Trophoblast cell (in vitro differentiated cells and primary cell): Measurements from ENCODE around the gene CLCF1.
"Not testable (repeated sequence)": the region's sequence is repeated elsewhere in the genome, so short reads cannot be mapped to it uniquely, and the experiment has no call there.

Experiments used
- DNase-seq, 2 donors: peaks; one replicate each; pipeline ENCODE4 v3.0.0-alpha.2; 2016
- H2AFZ ChIP-seq: 2 replicates; pipeline ENCODE4 v1.6.1; 2013; ENCODE audit warnings: low read length, moderate library complexity, mild to moderate bottlenecking; ENCODE audit not compliant: insufficient read depth, poor library complexity
- H2AK5ac ChIP-seq: 2 replicates; pipeline ENCODE4 v1.6.1; 2013; ENCODE audit warnings: mild to moderate bottlenecking, low read length
- H2BK120ac ChIP-seq: 2 replicates; pipeline ENCODE4 v1.6.1; 2013; ENCODE audit warnings: low read length, mild to moderate bottlenecking, moderate library complexity; ENCODE audit not compliant: insufficient read depth, poor library complexity
- H2BK12ac ChIP-seq: 2 replicates; pipeline ENCODE4 v1.6.1; 2013; ENCODE audit warnings: mild to moderate bottlenecking, low read length, moderate library complexity
- H2BK5ac ChIP-seq: 2 replicates; pipeline ENCODE4 v1.6.1; 2013; ENCODE audit warnings: low read length, low read depth, moderate library complexity, mild to moderate bottlenecking; ENCODE audit not compliant: poor library complexity
- H3K14ac ChIP-seq: 2 replicates; pipeline ENCODE4 v1.6.1; 2013; ENCODE audit warnings: mild to moderate bottlenecking, low read length
- H3K18ac ChIP-seq: 2 replicates; pipeline ENCODE4 v1.6.1; 2013; ENCODE audit warnings: mild to moderate bottlenecking, low read length
- H3K23ac ChIP-seq: 2 replicates; pipeline ENCODE4 v1.6.1; 2013; ENCODE audit warnings: low read length
- H3K27ac ChIP-seq: 2 replicates; pipeline ENCODE4 v1.5.1; 2013; ENCODE audit warnings: low read depth, mild to moderate bottlenecking, inconsistent platforms, low read length, moderate library complexity
- H3K27me3 ChIP-seq: 2 replicates; pipeline ENCODE4 v1.6.1; 2013; ENCODE audit warnings: inconsistent platforms, mild to moderate bottlenecking, low read length, moderate library complexity; ENCODE audit not compliant: insufficient read depth
- H3K36me3 ChIP-seq, 2 experiments: 1 replicate in 1 of 2; 2 replicates in 1 of 2; pipeline ENCODE4 v1.6.1; 2013; ENCODE audit warnings: low read length in 2 of 2, mild to moderate bottlenecking in 2 of 2, moderate library complexity in 1 of 2; ENCODE audit not compliant: insufficient read depth in 2 of 2, control insufficient read depth in 1 of 2
- H3K4ac ChIP-seq: 2 replicates; pipeline ENCODE4 v1.6.1; 2013; ENCODE audit warnings: low read depth, mild to moderate bottlenecking, low read length, moderate library complexity
- H3K4me1 ChIP-seq, 2 experiments: 1 replicate in 1 of 2; 2 replicates in 1 of 2; pipeline ENCODE4 v1.6.1; 2013; ENCODE audit warnings: low read length in 2 of 2, mild to moderate bottlenecking in 2 of 2, moderate library complexity in 1 of 2; ENCODE audit not compliant: insufficient read depth in 2 of 2, control insufficient read depth in 1 of 2
- H3K4me2 ChIP-seq: 2 replicates; pipeline ENCODE4 v1.6.1; 2013; ENCODE audit warnings: inconsistent platforms, mild to moderate bottlenecking, low read length, moderate library complexity
- H3K4me3 ChIP-seq: 2 replicates; pipeline ENCODE4 v1.5.1; 2013; ENCODE audit warnings: mild to moderate bottlenecking, low read depth, low read length, inconsistent platforms
- H3K79me1 ChIP-seq: one replicate; pipeline ENCODE4 v1.6.1; 2013; ENCODE audit warnings: low read length
- H3K79me2 ChIP-seq: 2 replicates; pipeline ENCODE4 v1.6.1; 2013; ENCODE audit warnings: low read length, mild to moderate bottlenecking; ENCODE audit not compliant: control insufficient read depth, insufficient read depth, poor library complexity
- H3K9ac ChIP-seq: 2 replicates; pipeline ENCODE4 v1.6.1; 2013; ENCODE audit warnings: mild to moderate bottlenecking, low read length
- H3K9me3 ChIP-seq: 2 replicates; pipeline ENCODE4 v1.6.1; 2013; ENCODE audit warnings: low read depth, mild to moderate bottlenecking, control low read depth, inconsistent platforms, low read length; ENCODE audit not compliant: insufficient read depth
- H4K12ac ChIP-seq: 2 replicates; pipeline ENCODE4 v1.6.1; 2013; ENCODE audit warnings: low read depth, mild to moderate bottlenecking, low read length, moderate library complexity
- H4K8ac ChIP-seq: 2 replicates; pipeline ENCODE4 v1.6.1; 2013; ENCODE audit warnings: low read depth, mild to moderate bottlenecking, low read length, moderate library complexity
- H4K91ac ChIP-seq: one replicate; pipeline ENCODE4 v1.6.1; 2013; ENCODE audit warnings: low read depth, mild to moderate bottlenecking, low read length, moderate library complexity
- WGBS: extraction: QIAGEN DNeasy Blood & Tissue Kit; methylation state at CpG from one replicate; pipeline ENCODE4 v1.1.7; 2013; ENCODE audit warnings: missing lambda C conversion rate; ENCODE audit not compliant: insufficient read length, insufficient coverage; ENCODE audit errors: extremely low coverage; 5-methylcytosine and 5-hydroxymethylcytosine counted together

CLCF1 gene

GRCh38 chr11:67403085-67403484 lies 29.7 kb upstream of the CLCF1 start:
- not testable (repeated sequence) for DNase-seq, H3K14ac ChIP-seq, H3K27me3 ChIP-seq, H4K91ac ChIP-seq, H3K27ac ChIP-seq, H3K23ac ChIP-seq, H3K18ac ChIP-seq, H3K9me3 ChIP-seq, H4K8ac ChIP-seq, H3K4ac ChIP-seq, H2BK120ac ChIP-seq, H3K4me2 ChIP-seq, H2AFZ ChIP-seq, H3K9ac ChIP-seq, H2BK12ac ChIP-seq, H2BK5ac ChIP-seq, H4K12ac ChIP-seq, H2AK5ac ChIP-seq, H3K4me3 ChIP-seq
- Histone ChIP-seq H3K4me1 (peaks cover 12 to 18% of the 10 kb centered on the region in 2 experiments), H3K79me1 (peaks cover 10% of the 10 kb centered on the region), H3K36me3 (peaks cover 22% of the 10 kb centered on the region in 2 experiments), H3K79me2 (peaks cover 13% of the 10 kb centered on the region)
- WGBS: no CpG with 5 or more reads among the region's 9 CpGs

GRCh38 chr11:67402192-67402839 lies 28.9 kb upstream of the CLCF1 start:
- peak overlapping the region; percentile 84 for H2BK120ac ChIP-seq
- peaks cover 12 to 18% of the 10 kb centered on the region in 2 experiments for H3K4me1 ChIP-seq
- H3K14ac ChIP-seq: peak overlapping the region; percentile 88
- peak overlapping the region; percentile 91 for H4K12ac ChIP-seq
- H3K9ac ChIP-seq, DNase-seq, H3K27me3 ChIP-seq, H3K9me3 ChIP-seq, H3K23ac ChIP-seq, H3K4me3 ChIP-seq: not testable (repeated sequence)
- H3K27ac ChIP-seq: peak overlapping the region; percentile 61
- H3K4me2 ChIP-seq: peak overlapping the region; percentile 53
- peak overlapping the region; percentile 84 for H2AK5ac ChIP-seq
- H2BK5ac ChIP-seq: peak overlapping the region; percentile 50
- peak overlapping the region; percentile 90 for H2AFZ ChIP-seq
- H2BK12ac ChIP-seq: peak overlapping the region; percentile 42
- peaks cover 30% of the 10 kb centered on the region in 2 experiments for H3K36me3 ChIP-seq
- peak overlapping the region; percentile 90 for H3K18ac ChIP-seq
- H4K91ac ChIP-seq: peak overlapping the region; percentile 97
- WGBS: no CpG with 5 or more reads among the region's 19 CpGs
- peak overlapping the region; percentile 99 for H4K8ac ChIP-seq
- peaks cover 13% of the 10 kb centered on the region for H3K79me2 ChIP-seq
- H3K79me1 ChIP-seq: peaks cover 10% of the 10 kb centered on the region
- H3K4ac ChIP-seq: peak overlapping the region; percentile 58

GRCh38 chr11:67401495-67402191 lies 28.2 kb upstream of the CLCF1 start, which contains the start of gene PPP1CA:
Gene PPP1CA (minus strand): TSS chr11:67401858. CDS start chr11:67401782, 76 bp downstream.
- Histone ChIP-seq H2BK120ac (peak within 1 kb of the TSS; percentile 85), H2AFZ (peak within 1 kb of the TSS; percentile 99), H4K91ac (peak within 1 kb of the TSS; percentile 97), H3K18ac (peak within 1 kb of the TSS; percentile 92), H2BK12ac (peak within 1 kb of the TSS; percentile 42), H3K14ac (peak within 1 kb of the TSS; percentile 93), H3K79me1 (peaks cover 10% of the 10 kb centered on the region), H4K12ac (peak within 1 kb of the TSS; percentile 91), H3K4me3 (peak within 1 kb of the TSS; percentile 91), H3K4ac (peak within 1 kb of the TSS; percentile 99), H3K36me3 (peaks cover 32 to 37% of the 10 kb centered on the region in 2 experiments), H3K4me2 (peak within 1 kb of the TSS; percentile 79), H2BK5ac (peak within 1 kb of the TSS; percentile 97), H3K4me1 (peaks cover 12 to 18% of the 10 kb centered on the region in 2 experiments), H3K79me2 (peaks cover 13% of the 10 kb centered on the region), H2AK5ac (peak within 1 kb of the TSS; percentile 86), H4K8ac (peak within 1 kb of the TSS; percentile 99), H3K9ac (peak within 1 kb of the TSS; percentile 98), H3K27me3 (no peaks in the 10 kb centered on the region), H3K9me3 (no peaks in the 10 kb centered on the region), H3K27ac (peak within 1 kb of the TSS; percentile 96), H3K23ac (no peak within 1 kb of the TSS)
- WGBS: no CpG with 5 or more reads among the region's 73 CpGs
- peak; percentile 71 to 85 for DNase-seq

- no CpG with 5 or more reads among the region's 27 CpGs for WGBS
- Histone ChIP-seq H3K9me3 (no peaks in the 10 kb centered on the region), H4K12ac (peak overlapping the region; percentile 87), H3K27me3 (no peaks in the 10 kb centered on the region), H3K4me1 (peaks cover 12 to 18% of the 10 kb centered on the region in 2 experiments), H2BK120ac (peak overlapping the region; percentile 85), H3K79me2 (peaks cover 13% of the 10 kb centered on the region), H4K8ac (peak overlapping the region; percentile 97), H3K36me3 (peaks cover 35 to 42% of the 10 kb centered on the region in 2 experiments), H3K4me3 (peak overlapping the region; percentile 91), H2BK12ac (no peak overlapping the region), H3K4me2 (peak overlapping the region; percentile 79), H3K9ac (peak overlapping the region; percentile 98), H2AFZ (peak overlapping the region; percentile 99), H3K4ac (peak overlapping the region; percentile 99), H4K91ac (peak overlapping the region; percentile 97), H3K18ac (peak overlapping the region; percentile 92), H3K79me1 (peaks cover 10% of the 10 kb centered on the region), H3K14ac (peak overlapping the region; percentile 93), H3K27ac (peak overlapping the region; percentile 96), H2AK5ac (peak overlapping the region; percentile 86), H2BK5ac (peak overlapping the region; percentile 97), H3K23ac (no peak overlapping the region)
- DNase-seq: no peak
Observed at GRCh38 chr11:67400942-67401494, 27.6 kb upstream of the CLCF1 start.
